HEK293T (cell line): Measurements from ENCODE around the gene TEF.

Source experiments
- BHLHE40 ChIP-seq: fragments of 450-650 bp; IDR thresholded peaks from 2 replicates; pipeline ENCODE4 v1.6.1; 2016; ENCODE audit warnings: mild to moderate bottlenecking, moderate library complexity, borderline replicate concordance
- FOXA1 ChIP-seq: fragments of 450-650 bp; IDR thresholded peaks from 2 replicates; pipeline ENCODE4 v1.6.1; 2016; ENCODE audit warnings: mild to moderate bottlenecking
- FOXM1 ChIP-seq: fragments of 450-650 bp; IDR thresholded peaks from 2 replicates; pipeline ENCODE4 v1.6.1; 2017; ENCODE audit warnings: mild to moderate bottlenecking, borderline replicate concordance
- HDGF ChIP-seq: fragments of 450-650 bp; IDR thresholded peaks from 2 replicates; pipeline ENCODE4 v1.6.1; 2017; ENCODE audit warnings: antibody characterized with exemption, borderline replicate concordance
- NFRKB ChIP-seq: fragments of 450-650 bp; IDR thresholded peaks from 2 replicates; pipeline ENCODE4 v1.6.1; 2016; ENCODE audit warnings: mild to moderate bottlenecking, moderate library complexity
- PKNOX1 ChIP-seq: fragments of 450-650 bp; IDR thresholded peaks from 2 replicates; pipeline ENCODE4 v1.6.1; 2016
- SP1 ChIP-seq: fragments of 450-650 bp; IDR thresholded peaks from 2 replicates; pipeline ENCODE4 v1.6.1; 2017
- SUZ12 ChIP-seq: fragments of 450-650 bp; IDR thresholded peaks from 2 replicates; pipeline ENCODE4 v1.6.1; 2016; ENCODE audit warnings: mild to moderate bottlenecking
- TARDBP ChIP-seq: fragments of 450-650 bp; IDR thresholded peaks from 2 replicates; pipeline ENCODE4 v1.6.1; 2016

- TF ChIP-seq HDGF (no peak), FOXM1 (no peak), SP1 (no peak), NFRKB (no peak), FOXA1 (no peak), TARDBP (no peak), PKNOX1 (no peak), SUZ12 (no peak), BHLHE40 (no peak)
These were observed 54.8 kb downstream of the TEF start for GRCh38 chr22:41436322-41437113.
